Lower lobe of right lung (tissue), 2 donors: Measurements from ENCODE around the gene MAFF. TPM values are rescaled to one million over a fixed set of nuclear protein-coding genes. Genes with fewer than 3 reads are reported as not detected.

Experiments used
- ATAC-seq, 2 donors: fragments of 200-7000 bp; cut with Tn5 transposase; one replicate each; pipeline ENCODE4 v1.9.1; 2020 to 2022; ENCODE audit warnings: mild to moderate bottlenecking in 2 of 2, moderate library complexity in 2 of 2
- DNase-seq: peaks from one replicate; pipeline ENCODE4 v3.0.0-alpha.2; 2020
- H3K27ac ChIP-seq: fragments of 200-600 bp; one replicate; pipeline ENCODE4 v1.8.0; 2022
- H3K27me3 ChIP-seq: fragments of 200-600 bp; one replicate; pipeline ENCODE4 v1.8.0; 2022; ENCODE audit warnings: low read depth
- H3K36me3 ChIP-seq: fragments of 200-600 bp; one replicate; pipeline ENCODE4 v1.8.0; 2022; ENCODE audit warnings: mild to moderate bottlenecking
- H3K4me1 ChIP-seq: fragments of 200-600 bp; one replicate; pipeline ENCODE4 v1.8.0; 2022
- H3K4me3 ChIP-seq: fragments of 200-600 bp; one replicate; pipeline ENCODE4 v1.8.0; 2022; ENCODE audit warnings: mild to moderate bottlenecking
- H3K9me3 ChIP-seq: fragments of 200-600 bp; one replicate; pipeline ENCODE4 v1.8.0; 2022
- intact Hi-C: fragments of 100-400 bp; cut with DNase I; formaldehyde crosslinking; loops from one replicate; pipeline ENCODE4 v1.11.0; 2022
- total RNA-seq: library from RNA; stranded (reverse); fragmentation: NEBNext Ultra II Directional; extraction: Animal tissue kit (Norgen Biotek cat#: 25700); gene quantifications from one replicate; pipeline ENCODE4 v1.2.1, GENCODE V29; 2021
- TF ChIP-seq, protein P1 (sequence below): fragments of 200-600 bp; IDR thresholded peaks from one replicate; pipeline ENCODE4 v1.8.0; 2022; ENCODE audit warnings: antibody characterized with exemption, mild to moderate bottlenecking
- donor health status: DM: no; HTN: yes; CAD: no; lungs with severe emphysema.

MAFF gene
- total RNA-seq, 1 donor from 2014 or later, result 41.3 TPM

DNA sequence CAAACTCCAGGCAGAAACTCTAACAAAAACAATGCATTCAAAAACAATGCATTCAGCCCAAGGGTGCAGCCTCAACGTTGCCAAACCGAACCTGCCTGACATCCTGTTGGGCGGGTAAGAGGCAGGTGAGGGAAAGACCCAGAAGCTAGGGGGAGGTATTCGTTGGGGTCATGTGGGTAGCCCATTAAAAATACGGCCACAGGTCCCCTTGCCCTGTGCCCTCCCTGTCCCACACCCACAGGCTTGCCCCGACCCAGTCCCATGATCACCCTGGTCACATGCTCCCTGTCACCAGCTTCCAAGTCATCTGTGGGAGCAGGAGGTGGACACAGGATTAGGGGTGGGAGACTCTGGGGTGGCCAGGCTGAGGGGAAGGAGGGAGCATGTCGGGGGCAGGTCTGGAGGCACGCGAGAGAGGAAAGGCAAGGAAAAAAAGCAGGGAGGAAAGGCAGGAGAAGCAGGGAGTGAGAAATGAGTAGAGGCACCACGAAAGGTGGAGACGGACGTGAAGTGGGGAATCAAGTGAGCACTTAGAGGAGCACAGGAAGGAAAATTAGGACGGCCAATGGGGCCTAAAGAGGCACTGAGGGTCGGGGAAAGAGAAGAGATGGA, 20.8 kb upstream of the MAFF start:
- no peaks in the 10 kb centered on the region for H3K36me3 ChIP-seq
- ATAC-seq, result peak; percentile 28 to 35
- H3K4me3 ChIP-seq, result peak overlapping the region; percentile 71
- H3K27ac ChIP-seq, result peak overlapping the region; percentile 88
- intact Hi-C loops, result no loop called here
- H3K9me3 ChIP-seq, result no peaks in the 10 kb centered on the region
- no peaks in the 10 kb centered on the region for H3K27me3 ChIP-seq
- DNase-seq, result peak; percentile 72
- TF ChIP-seq, protein P1, sequence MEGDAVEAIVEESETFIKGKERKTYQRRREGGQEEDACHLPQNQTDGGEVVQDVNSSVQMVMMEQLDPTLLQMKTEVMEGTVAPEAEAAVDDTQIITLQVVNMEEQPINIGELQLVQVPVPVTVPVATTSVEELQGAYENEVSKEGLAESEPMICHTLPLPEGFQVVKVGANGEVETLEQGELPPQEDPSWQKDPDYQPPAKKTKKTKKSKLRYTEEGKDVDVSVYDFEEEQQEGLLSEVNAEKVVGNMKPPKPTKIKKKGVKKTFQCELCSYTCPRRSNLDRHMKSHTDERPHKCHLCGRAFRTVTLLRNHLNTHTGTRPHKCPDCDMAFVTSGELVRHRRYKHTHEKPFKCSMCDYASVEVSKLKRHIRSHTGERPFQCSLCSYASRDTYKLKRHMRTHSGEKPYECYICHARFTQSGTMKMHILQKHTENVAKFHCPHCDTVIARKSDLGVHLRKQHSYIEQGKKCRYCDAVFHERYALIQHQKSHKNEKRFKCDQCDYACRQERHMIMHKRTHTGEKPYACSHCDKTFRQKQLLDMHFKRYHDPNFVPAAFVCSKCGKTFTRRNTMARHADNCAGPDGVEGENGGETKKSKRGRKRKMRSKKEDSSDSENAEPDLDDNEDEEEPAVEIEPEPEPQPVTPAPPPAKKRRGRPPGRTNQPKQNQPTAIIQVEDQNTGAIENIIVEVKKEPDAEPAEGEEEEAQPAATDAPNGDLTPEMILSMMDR, result no peak
- peaks cover 52% of the 10 kb centered on the region for H3K4me1 ChIP-seq

DNA sequence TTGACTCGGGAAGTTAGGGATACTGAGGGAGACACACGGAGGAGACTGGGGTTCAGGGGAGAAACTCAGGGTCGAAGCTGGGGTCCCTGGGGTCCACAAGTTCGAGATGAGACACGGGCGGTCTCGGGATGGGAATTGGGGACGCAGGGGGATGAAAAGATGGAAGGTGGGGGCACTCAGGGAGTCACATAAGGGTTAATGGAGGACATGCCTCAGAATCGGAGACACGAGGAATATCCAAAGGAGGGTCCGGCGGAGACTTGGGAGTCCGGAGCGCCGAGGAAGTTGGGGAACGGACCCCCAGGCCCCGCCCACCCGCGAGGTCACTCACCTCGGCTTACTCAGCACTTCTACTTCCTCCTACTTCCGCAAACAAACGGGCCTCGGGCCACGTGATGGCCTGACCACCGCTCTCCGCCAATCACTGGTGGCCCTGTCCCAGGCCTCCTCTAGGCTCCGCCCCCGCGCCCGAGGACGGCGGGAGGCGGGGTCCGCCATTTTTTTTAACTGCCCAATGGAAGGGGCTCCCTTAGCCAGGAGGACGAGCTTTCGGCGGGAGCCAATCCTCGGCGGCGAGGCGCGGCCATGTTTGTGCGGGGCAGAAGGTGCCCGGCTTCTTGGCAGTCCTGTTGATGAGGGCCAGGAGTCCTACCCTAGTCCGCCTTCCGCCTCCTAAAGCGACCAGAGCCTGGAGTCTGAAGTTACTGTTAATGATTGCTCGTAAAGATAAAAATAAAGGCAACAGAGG, 20.2 kb upstream of the MAFF start, which contains the start of gene PLA2G6:
Gene PLA2G6, minus strand, starts transcription at position 378 of the 748 bp plus-strand sequence. CDS start 12,404 bp downstream, outside the sequence.
- H3K27me3 ChIP-seq, result no peaks in the 10 kb centered on the region
- H3K4me1 ChIP-seq, result peaks cover 47% of the 10 kb centered on the region
- H3K4me3 ChIP-seq, result peak within 1 kb of the TSS; percentile 71
- H3K36me3 ChIP-seq, result no peaks in the 10 kb centered on the region
- H3K27ac ChIP-seq, result peak within 1 kb of the TSS; percentile 88
- intact Hi-C loops, result no loop called here
- ATAC-seq, result peak; percentile 96 to 98
- H3K9me3 ChIP-seq, result no peaks in the 10 kb centered on the region
- TF ChIP-seq, protein P1, result no peak
- peak; percentile 99 for DNase-seq

DNA sequence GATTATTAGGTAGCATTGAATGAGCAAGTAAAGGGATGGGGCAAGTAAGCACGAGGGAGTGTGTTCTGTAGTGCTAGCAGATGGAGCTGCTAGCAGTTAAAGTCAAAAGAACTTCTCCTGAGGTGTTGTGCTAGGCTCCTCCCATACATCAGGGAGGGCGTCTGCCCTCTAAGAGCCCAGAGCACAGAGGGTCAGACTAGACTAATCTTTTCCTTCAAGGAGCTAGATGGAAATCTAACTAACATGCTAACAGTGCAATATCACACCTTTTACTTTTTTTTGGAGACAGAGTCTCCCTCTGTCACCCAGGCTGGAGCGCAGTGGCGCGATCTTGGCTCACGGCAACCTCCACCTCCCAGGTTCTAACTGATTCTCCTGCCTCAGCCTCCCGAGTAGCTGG, 17.0 kb upstream of the MAFF start:
- no peak for ATAC-seq
- Histone ChIP-seq H3K4me1 (peaks cover 40% of the 10 kb centered on the region), H3K36me3 (no peaks in the 10 kb centered on the region), H3K9me3 (no peaks in the 10 kb centered on the region), H3K27me3 (no peaks in the 10 kb centered on the region), H3K27ac (no peak overlapping the region), H3K4me3 (no peak overlapping the region)
- TF ChIP-seq, protein P1, result no peak
- intact Hi-C loops, result no loop called here
- DNase-seq, result no peak

DNA sequence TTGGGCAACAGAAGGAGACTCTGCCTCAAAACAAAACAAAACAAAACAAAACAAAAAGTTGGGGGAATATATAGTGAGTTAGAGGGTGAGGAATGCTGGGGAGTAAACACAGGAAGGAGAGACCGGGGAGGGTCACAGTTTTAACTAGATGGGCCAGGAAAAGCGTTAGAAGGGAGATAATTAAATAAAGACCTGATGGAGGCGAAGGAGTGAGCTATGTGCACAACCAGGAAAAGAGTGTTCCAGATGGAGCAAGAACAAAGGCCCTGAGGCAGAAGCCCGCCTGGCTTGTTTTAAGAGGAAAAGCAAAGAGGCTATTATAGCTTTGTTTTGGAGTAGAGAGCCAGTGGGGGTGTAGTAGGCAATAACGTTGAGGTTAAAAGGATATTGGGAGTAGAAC, 15.4 kb upstream of the MAFF start:
- H3K27ac ChIP-seq, result peak overlapping the region; percentile 53
- no peaks in the 10 kb centered on the region for H3K36me3 ChIP-seq
- no peak overlapping the region for H3K4me3 ChIP-seq
- no peaks in the 10 kb centered on the region for H3K27me3 ChIP-seq
- no peaks in the 10 kb centered on the region for H3K9me3 ChIP-seq
- TF ChIP-seq, protein P1, result no peak
- no peak for ATAC-seq
- intact Hi-C loops, result no loop called here
- no peak for DNase-seq
- peaks cover 27% of the 10 kb centered on the region for H3K4me1 ChIP-seq

DNA sequence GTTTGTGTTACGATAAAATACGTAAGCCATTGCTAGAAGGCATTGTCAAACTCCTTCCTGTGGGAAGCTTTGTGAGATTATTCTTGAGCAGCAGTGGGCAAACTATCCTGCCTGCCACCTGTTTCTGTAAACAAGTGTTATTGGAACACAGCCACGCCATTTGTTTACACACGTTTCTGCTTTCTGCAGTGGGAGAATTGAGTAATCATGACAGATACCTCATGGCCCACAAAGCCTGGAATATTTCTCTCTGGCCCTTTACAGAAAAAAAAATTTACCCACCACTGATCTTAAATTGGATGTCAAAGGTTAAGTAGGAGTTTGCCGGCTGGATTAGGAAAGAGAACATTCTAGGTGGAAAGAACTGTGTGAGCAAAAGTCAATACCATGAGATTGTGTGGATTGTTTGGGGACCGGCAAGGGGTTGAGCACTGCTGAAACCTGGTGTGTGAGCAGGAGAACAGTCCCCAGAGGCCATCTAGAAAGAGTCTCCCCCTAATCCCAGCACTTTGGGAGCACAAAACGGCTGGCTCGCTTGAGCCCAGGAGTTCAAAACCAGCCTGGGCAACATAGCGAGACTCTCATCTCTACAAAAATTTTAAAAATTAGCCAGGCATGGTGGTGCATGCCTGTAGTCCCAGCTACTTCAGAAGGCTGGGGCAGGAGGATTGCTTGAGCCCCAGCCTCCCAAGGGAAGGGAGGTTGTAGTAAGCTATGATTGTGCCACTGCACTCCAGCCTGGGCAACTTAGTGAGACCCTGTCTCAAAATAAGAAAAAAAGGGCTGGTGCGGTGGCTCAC, 14.2 kb upstream of the MAFF start:
- peak overlapping the region; percentile 53 for H3K27ac ChIP-seq
- no peaks in the 10 kb centered on the region for H3K27me3 ChIP-seq
- ATAC-seq (peak; percentile 51 to 77), DNase-seq (no peak)
- no peak overlapping the region for H3K4me3 ChIP-seq
- intact Hi-C loops, result no loop called here
- TF ChIP-seq, protein P1, result no peak
- H3K36me3 ChIP-seq, result no peaks in the 10 kb centered on the region
- H3K4me1 ChIP-seq, result peaks cover 24% of the 10 kb centered on the region
- no peaks in the 10 kb centered on the region for H3K9me3 ChIP-seq
